Measurements from ENCODE around the gene CDON.

Gene CDON

GRCh38 chr11:125956391-125957134, 106.1 kb downstream of the CDON start:
- DNase-seq (ENCODE audit: low read depth): no peak

GRCh38 chr11:125955856-125956255, 106.8 kb downstream of the CDON start:
- no peak for DNase-seq (ENCODE audit: low read depth)

- DNase-seq (ENCODE audit: low read depth): no peak
Observed at GRCh38 chr11:125954945-125955640, 107.6 kb downstream of the CDON start.

GRCh38 chr11:125954123-125954944, 108.3 kb downstream of the CDON start:
- DNase-seq (ENCODE audit: low read depth): no peak

GRCh38 chr11:125953401-125953935, 109.2 kb downstream of the CDON start:
- DNase-seq (ENCODE audit: low read depth): no peak

- DNase-seq (ENCODE audit: low read depth): no peak
Observed at GRCh38 chr11:125952973-125953372, 109.7 kb downstream of the CDON start.

- DNase-seq (ENCODE audit: low read depth): no peak
Observed at GRCh38 chr11:125952559-125952958, 110.1 kb downstream of the CDON start.

GRCh38 chr11:125951731-125952130, 110.9 kb downstream of the CDON start:
- DNase-seq (ENCODE audit: low read depth): no peak

GRCh38 chr11:125950696-125951651, 111.7 kb downstream of the CDON start:
- DNase-seq (ENCODE audit: low read depth): no peak

GRCh38 chr11:125950178-125950490, 112.5 kb downstream of the CDON start:
- DNase-seq (ENCODE audit: low read depth): no peak

- no peak for DNase-seq (ENCODE audit: low read depth)
Observed at GRCh38 chr11:125949271-125950177, 113.1 kb downstream of the CDON start.

- no peak for DNase-seq (ENCODE audit: low read depth)
Observed at GRCh38 chr11:125948278-125949051, 114.2 kb downstream of the CDON start.

GRCh38 chr11:125947419-125948277, 115.0 kb downstream of the CDON start:
- DNase-seq (ENCODE audit: low read depth): no peak

- DNase-seq (ENCODE audit: low read depth): no peak
Observed at GRCh38 chr11:125946712-125947418, 115.8 kb downstream of the CDON start.

- no peak for DNase-seq (ENCODE audit: low read depth)
Observed at GRCh38 chr11:125945797-125946520, 116.7 kb downstream of the CDON start, which contains the start of gene VSIG10L2. VSIG10L2 (plus strand) TSS chr11:125946044; CDS start chr11:125946056, 12 bp downstream.

GRCh38 chr11:125945011-125945796, 117.5 kb downstream of the CDON start:
- no peak for DNase-seq (ENCODE audit: low read depth)

Data from T follicular helper cell (primary cell).